Prostate gland (tissue), 2 donors: Measurements from ENCODE around the gene MKNK2. TPM values are rescaled to one million over a fixed set of nuclear protein-coding genes. Genes with fewer than 3 reads are reported as not detected.

Experiments
- DNase-seq: peaks from one replicate; pipeline ENCODE4 v3.0.0-alpha.2; 2019; ENCODE audit warnings: low spot score
- H3K27ac ChIP-seq, 2 donors: fragments of 200-600 bp; sonication (generic); 2 replicates each; pipeline ENCODE4 v1.5.1; 2017 to 2019
- H3K27me3 ChIP-seq: fragments of 200-600 bp; sonication (generic); replicated peaks from 2 replicates; pipeline ENCODE4 v1.5.1; 2019; ENCODE audit not compliant: insufficient read depth
- H3K36me3 ChIP-seq, 2 donors: fragments of 200-600 bp; sonication (generic); 1 replicate in 1 of 2; 2 replicates in 1 of 2; pipeline versions ENCODE4 v1.5.1 to v1.8.1; 2017 to 2019
- H3K4me1 ChIP-seq: fragments of 200-600 bp; sonication (generic); replicated peaks from 2 replicates; pipeline ENCODE4 v1.5.1; 2019
- H3K4me3 ChIP-seq, 2 donors: fragments of 200-600 bp; sonication (generic); 2 replicates each; pipeline ENCODE4 v1.5.1; 2017 to 2019
- H3K9me3 ChIP-seq: fragments of 200-600 bp; sonication (generic); 2 replicates; pipeline ENCODE4 v1.5.1; 2017
- POLR2A ChIP-seq: fragments of 450-650 bp; IDR thresholded peaks from one replicate; pipeline ENCODE4 v1.6.1; 2016; ENCODE audit warnings: antibody characterized with exemption, mild to moderate bottlenecking
- POLR2AphosphoS5 ChIP-seq: sonication (generic); formaldehyde crosslinking; IDR thresholded peaks from one replicate; pipeline ENCODE4 v1.6.1; 2017; ENCODE audit warnings: antibody characterized with exemption
- WGBS: methylation state at CpG from one replicate; pipeline ENCODE4 v1.1.5; 2018; 5-methylcytosine and 5-hydroxymethylcytosine counted together
- intact Hi-C: fragments of 100-400 bp; cut with DNase I; formaldehyde crosslinking; loops from one replicate; pipeline ENCODE4 v1.14.2; 2022
- total RNA-seq, 2 donors: library from RNA; depleted of rRNA; stranded (reverse); fragments of >200 nt; gene quantifications; one replicate each; pipeline ENCODE4 v1.1.0, GENCODE V29; 2016
- TF ChIP-seq, protein P1 (sequence below), 4 experiments: fragments of 200-600 bp in 2 of 4; fragments of 450-650 bp in 2 of 4; sonication (generic) in 2 of 4; IDR thresholded peaks; 1 replicate in 3 of 4; 2 replicates in 1 of 4; pipeline ENCODE4 v1.5.1; 2016 to 2019; ENCODE audit warnings: antibody characterized with exemption in 4 of 4, mild to moderate bottlenecking in 2 of 4, moderate library complexity in 2 of 4

MKNK2 gene
- total RNA-seq, 2 donors from 2014 or later: 141 to 189 TPM

GRCh38 chr19:2072757-2073551 is 21.9 kb upstream of the MKNK2 start:
- intact Hi-C loops: no loop called here

GRCh38 chr19:2070986-2071673 is 20.1 kb upstream of the MKNK2 start:
- H3K36me3 ChIP-seq: peaks cover 4 to 12% of the 10 kb centered on the region in 2 donors
- no peaks in the 10 kb centered on the region for H3K4me1 ChIP-seq
- H3K27ac ChIP-seq: peak overlapping the region; percentile 31 to 32
- H3K27me3 ChIP-seq: no peaks in the 10 kb centered on the region
- H3K4me3 ChIP-seq: no peak overlapping the region
- intact Hi-C loops: no loop called here
- no peaks in the 10 kb centered on the region for H3K9me3 ChIP-seq
- DNase-seq: no peak
- 80% methylated on average over 19 of the region's 19 CpGs for WGBS
- no peak for TF ChIP-seq POLR2A
- TF ChIP-seq POLR2AphosphoS5: no peak
- TF ChIP-seq, protein P1, sequence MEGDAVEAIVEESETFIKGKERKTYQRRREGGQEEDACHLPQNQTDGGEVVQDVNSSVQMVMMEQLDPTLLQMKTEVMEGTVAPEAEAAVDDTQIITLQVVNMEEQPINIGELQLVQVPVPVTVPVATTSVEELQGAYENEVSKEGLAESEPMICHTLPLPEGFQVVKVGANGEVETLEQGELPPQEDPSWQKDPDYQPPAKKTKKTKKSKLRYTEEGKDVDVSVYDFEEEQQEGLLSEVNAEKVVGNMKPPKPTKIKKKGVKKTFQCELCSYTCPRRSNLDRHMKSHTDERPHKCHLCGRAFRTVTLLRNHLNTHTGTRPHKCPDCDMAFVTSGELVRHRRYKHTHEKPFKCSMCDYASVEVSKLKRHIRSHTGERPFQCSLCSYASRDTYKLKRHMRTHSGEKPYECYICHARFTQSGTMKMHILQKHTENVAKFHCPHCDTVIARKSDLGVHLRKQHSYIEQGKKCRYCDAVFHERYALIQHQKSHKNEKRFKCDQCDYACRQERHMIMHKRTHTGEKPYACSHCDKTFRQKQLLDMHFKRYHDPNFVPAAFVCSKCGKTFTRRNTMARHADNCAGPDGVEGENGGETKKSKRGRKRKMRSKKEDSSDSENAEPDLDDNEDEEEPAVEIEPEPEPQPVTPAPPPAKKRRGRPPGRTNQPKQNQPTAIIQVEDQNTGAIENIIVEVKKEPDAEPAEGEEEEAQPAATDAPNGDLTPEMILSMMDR (IDR thresholded peaks at IDR 0.05): no peak

More at GRCh38 chr19:2072757-2073551, 21.9 kb upstream of the MKNK2 start:
- no peak overlapping the region for H3K4me3 ChIP-seq
- H3K4me1 ChIP-seq: no peaks in the 10 kb centered on the region
- 90% methylated on average over 32 of the region's 32 CpGs for WGBS
- H3K36me3 ChIP-seq: peaks cover 4 to 30% of the 10 kb centered on the region in 2 donors
- H3K9me3 ChIP-seq: no peaks in the 10 kb centered on the region
- no peak overlapping the region for H3K27ac ChIP-seq
- DNase-seq: no peak
- TF ChIP-seq, protein P1 (IDR thresholded peaks at IDR 0.05): no peak
- TF ChIP-seq POLR2A (no peak), POLR2AphosphoS5 (no peak)
- no peaks in the 10 kb centered on the region for H3K27me3 ChIP-seq

GRCh38 chr19:2070436-2070827 is 19.4 kb upstream of the MKNK2 start:
- Histone ChIP-seq H3K4me1 (no peaks in the 10 kb centered on the region), H3K27me3 (no peaks in the 10 kb centered on the region), H3K9me3 (no peaks in the 10 kb centered on the region), H3K36me3 (peaks cover 4 to 8% of the 10 kb centered on the region in 2 donors), H3K4me3 (no peak overlapping the region), H3K27ac (peak overlapping the region; percentile 32 to 57)
- intact Hi-C loops: no loop called here
- DNase-seq: no peak
- TF ChIP-seq POLR2AphosphoS5: peak; percentile 33
- TF ChIP-seq, protein P1 (IDR thresholded peaks at IDR 0.05): no peak
- no peak for TF ChIP-seq POLR2A
- WGBS: 57% methylated on average over 10 of the region's 10 CpGs

GRCh38 chr19:2064788-2065524 is 13.9 kb upstream of the MKNK2 start:
- H3K27ac ChIP-seq: peak overlapping the region; percentile 76 to 86
- TF ChIP-seq, protein P1 (IDR thresholded peaks at IDR 0.05): peak in 1 of 4 experiments; percentile 49
- no peak for TF ChIP-seq POLR2A
- peak; percentile 71 for TF ChIP-seq POLR2AphosphoS5
- intact Hi-C loops: loop anchor here (5.0 kb wide), 1 partner anchor 138 kb away; no protein-coding TSS in a partner anchor
- no peak overlapping the region for H3K4me3 ChIP-seq
- no peaks in the 10 kb centered on the region for H3K36me3 ChIP-seq
- peaks cover 18% of the 10 kb centered on the region for H3K4me1 ChIP-seq
- H3K27me3 ChIP-seq: no peaks in the 10 kb centered on the region
- WGBS: 50% methylated on average over 33 of the region's 38 CpGs
- no peak for DNase-seq
- H3K9me3 ChIP-seq: no peaks in the 10 kb centered on the region
